C1 segment of cervical spinal cord (tissue), 14 donors: ENCODE results near the gene PDE5A.
"Not testable (repeated sequence)": the region's sequence is repeated elsewhere in the genome, so short reads cannot be mapped to it uniquely, and the experiment has no call there.

Source experiments
- DNase-seq, 14 donors: peaks; one replicate each; lab custom pipeline; 2025; lab: John Stamatoyannopoulos, UW

PDE5A gene

GRCh38 chr4:119646347-119647071 is 17.9 kb upstream of the PDE5A start:
- peak in 1 of 14 donors; percentile 1 for DNase-seq

DNA sequence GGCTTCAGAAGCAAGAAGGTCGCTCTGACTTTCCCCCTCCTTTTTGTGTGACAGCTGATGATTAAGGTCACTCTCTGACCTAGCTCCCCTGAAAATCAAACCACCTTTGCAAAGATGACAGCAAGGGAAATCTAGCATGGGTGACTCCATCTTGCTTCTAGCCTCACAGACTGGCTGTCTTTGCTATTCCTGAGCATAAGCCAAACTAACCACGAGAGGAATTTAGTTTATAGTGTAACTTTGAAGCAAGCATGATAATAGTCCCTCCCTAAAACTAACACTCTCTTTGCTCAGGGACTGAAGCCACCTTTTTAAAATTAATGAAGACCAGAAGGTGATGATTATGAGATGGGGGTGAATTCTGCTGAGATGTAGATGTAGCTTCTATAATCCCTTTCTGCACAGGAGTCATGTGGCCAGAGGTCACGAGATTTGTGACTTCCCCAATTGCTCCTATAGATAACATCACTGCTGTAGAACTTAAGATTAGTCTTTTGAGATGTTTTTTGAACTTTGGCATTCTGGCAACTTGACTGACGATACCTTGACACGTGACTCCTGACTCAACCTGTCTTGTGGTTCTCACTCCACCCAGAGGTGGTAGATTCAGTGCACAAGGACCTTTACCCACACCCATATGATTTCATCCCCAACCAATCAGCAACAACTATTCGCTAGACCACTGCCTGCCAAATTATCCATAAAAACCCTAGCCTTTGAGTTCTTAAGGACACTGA is 14.9 kb upstream of the PDE5A start:
- DNase-seq: no peak

DNA sequence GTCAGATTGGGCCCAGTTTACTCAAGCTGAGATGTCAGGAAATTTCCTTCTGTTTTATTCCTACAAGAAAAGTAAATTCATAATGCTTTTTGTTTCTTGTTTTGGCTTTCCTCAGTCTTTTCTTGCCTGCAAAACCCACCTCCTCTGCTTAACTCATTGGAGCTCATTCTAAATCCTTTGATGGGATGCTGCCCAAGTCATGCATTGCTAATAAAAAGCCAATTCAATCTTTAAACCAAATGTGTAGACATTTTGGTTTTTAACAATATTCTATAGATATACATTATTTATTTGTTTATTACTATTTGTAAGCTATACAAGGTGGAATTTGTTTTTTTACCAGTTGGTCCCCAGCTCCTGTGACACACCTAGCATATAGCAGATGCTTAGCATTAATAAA is 13.2 kb upstream of the PDE5A start:
- DNase-seq: no peak

- no peak for DNase-seq
Observed at GRCh38 chr4:119638359-119638758, 9.8 kb upstream of the PDE5A start.

DNA sequence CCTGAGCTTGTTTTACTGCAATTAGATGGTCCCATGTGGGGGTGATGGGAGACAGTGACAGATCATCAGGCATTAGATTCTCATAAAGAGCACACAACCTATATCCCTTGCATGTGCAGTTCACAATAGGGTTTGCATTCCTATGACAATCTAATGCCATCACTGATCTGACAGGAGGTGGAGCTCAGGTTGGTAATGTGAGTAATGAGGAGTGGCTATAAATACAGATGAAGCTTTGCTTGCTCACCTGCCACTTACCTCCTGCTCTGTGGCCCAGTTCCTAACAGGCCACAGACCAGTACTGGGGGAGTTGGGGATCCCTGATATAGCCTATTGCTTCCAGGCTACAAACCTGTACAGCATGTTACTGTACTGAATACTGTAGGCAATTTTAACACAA is 8.2 kb upstream of the PDE5A start:
- not testable (repeated sequence) for DNase-seq

GRCh38 chr4:119632216-119632615 is 3.6 kb upstream of the PDE5A start:
- no peak for DNase-seq

DNA sequence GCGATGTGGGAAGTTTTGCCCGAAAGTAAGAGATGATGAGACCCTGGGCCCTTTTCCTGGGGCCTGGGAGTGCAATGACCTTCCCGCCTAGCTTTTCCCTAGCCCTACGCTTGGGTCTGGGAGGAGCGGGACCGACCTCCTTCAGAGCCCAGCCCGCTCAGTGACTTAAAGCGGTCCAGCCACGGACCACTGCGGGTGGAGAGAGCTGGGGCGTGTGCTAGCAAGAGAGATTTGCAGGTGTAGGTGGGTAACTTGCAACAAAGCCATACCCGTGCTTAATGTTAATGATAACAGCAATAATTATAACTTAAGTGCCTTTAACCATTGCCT is 503 bp upstream of the PDE5A start:
- DNase-seq: no peak

- peak in 5 of 14 donors; percentile 3 to 36 (median 9) for DNase-seq
Observed at GRCh38 chr4:119627267-119628255, 1.0 kb downstream of the PDE5A start.

DNA sequence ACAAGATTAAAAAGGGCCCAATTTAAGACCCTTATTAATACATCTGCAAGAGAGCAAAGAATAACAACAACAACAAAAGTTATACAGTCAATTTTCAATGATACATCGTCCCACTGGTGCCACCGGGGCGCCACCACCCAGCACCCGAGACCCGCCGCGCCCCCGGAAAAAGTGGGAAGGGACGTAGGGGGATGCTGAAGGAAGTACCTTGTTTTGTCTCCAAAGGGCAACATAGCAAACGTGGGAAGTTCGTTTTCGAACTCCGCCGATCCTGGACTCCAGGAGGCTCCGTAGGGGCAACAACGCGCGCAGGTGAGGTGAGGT is 1.7 kb downstream of the PDE5A start:
- DNase-seq: peak in 2 of 14 donors; percentile 6 to 35

GRCh38 chr4:119626420-119626819 is 2.2 kb downstream of the PDE5A start:
- DNase-seq: no peak

DNA sequence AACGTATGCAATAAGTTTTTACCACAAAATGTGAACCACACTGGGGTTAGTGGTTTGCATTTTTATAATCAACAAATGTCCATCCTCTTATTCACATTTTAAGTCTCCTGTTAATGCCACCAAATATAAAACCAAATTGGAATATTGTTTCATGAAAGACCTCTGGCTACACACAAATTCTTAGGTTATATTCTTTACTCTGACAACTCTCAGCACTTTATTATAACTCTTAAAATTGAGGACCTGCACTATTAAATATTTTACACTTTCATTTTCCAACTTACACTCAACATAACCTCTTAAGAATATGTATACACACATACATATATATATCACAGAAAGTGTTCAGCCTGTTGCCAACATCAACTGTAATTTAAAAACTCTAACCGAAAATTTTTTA is 2.8 kb downstream of the PDE5A start:
- DNase-seq: no peak

DNA sequence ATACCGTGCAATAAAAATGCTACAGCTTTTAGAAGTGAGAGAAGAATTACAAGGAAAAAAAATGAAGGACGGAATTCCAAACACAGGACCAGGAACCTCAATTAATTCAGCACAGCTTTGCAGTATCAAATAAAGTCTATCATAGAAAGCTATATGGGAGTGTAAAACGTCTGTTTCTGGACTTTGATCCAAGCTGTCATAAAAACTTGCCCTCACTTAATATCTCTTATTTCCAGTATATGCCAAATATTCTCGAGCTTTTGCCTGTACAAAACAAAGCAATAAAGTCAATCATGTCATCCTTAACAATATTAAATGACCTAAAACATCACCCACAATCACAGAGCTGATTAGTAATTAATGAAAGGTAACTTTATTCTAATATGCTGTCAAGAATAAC is 4.2 kb downstream of the PDE5A start:
- DNase-seq: no peak

- no peak for DNase-seq
Observed at GRCh38 chr4:119623025-119623424, 5.6 kb downstream of the PDE5A start.

GRCh38 chr4:119615068-119615719 is 13.4 kb downstream of the PDE5A start:
- DNase-seq: no peak

- no peak for DNase-seq
Observed at GRCh38 chr4:119604266-119604665, 24.3 kb downstream of the PDE5A start.

- DNase-seq: no peak
Observed at GRCh38 chr4:119602366-119602765, 26.2 kb downstream of the PDE5A start.

DNA sequence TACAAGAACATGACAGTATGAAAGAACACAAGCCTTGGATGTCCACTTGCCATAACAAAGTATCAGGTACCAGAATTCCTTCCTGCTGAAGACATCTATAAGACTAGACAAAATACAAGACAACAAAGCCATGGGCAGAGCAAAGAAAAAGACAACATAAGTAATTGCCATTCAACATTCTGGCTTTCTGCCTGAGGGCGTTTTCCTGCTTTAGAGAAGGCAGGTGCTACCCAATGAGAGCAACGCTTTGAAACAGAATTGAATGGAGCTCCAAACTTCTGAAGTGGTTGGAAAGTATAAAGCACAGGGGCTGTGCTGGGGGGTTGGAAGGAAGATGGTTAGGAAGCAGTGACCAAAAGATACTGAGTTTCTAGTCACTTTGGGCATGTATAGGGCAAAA is 30.1 kb downstream of the PDE5A start:
- DNase-seq: no peak

DNA sequence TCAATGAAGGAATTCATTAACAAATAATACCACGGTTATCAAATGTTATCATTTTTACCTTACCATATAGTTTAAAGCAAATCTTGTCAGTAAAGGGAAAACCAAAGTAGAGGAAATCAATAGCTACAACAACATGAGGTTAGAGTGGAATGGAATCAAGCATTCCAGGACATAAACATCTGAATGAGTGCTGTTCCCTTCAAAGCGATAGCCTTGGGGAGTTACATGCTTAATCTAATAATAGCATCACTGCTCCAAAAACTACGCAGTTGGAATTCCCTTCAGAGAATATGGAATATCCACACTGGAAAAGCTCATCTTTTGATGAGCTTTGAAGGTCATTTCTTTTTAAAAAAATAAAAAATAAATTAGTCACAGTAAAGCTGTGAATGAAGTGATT is 31.2 kb downstream of the PDE5A start:
- DNase-seq: no peak

- no peak for DNase-seq
Observed at GRCh38 chr4:119593698-119594097, 34.9 kb downstream of the PDE5A start.

GRCh38 chr4:119592830-119593229 is 35.8 kb downstream of the PDE5A start:
- no peak for DNase-seq

DNA sequence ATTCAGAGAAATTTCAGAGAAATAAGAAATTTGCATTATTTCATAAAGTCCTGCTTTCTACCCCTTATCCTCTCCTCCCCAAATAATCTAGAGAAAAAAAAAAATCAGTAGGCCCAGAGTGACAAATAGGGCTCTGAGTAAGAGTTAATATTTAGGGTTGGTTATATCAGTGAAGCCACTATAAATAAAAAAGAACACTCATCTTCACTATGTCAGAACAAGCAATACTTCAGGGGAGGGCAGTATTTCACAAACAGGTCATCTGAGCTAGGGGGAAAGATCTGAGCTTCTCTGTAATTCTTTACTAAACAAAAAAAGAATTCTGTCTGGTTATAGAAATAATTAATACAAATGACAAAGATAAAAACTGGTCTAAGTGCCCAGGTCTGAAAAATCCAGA is 39.4 kb downstream of the PDE5A start:
- no peak for DNase-seq

- no peak for DNase-seq
Observed at GRCh38 chr4:119587796-119588195, 40.8 kb downstream of the PDE5A start.
